Left ventricle myocardium inferior (tissue), 1 donor: ENCODE results near the gene COPS3. TPM values are rescaled to one million over a fixed set of nuclear protein-coding genes. Genes with fewer than 3 reads are reported as not detected.

ENCODE experiments used
- DNase-seq: peaks from one replicate; pipeline ENCODE4 v3.0.0-alpha.2; 2020
- H3K27ac ChIP-seq: fragments of 200-600 bp; replicated peaks from 2 replicates; pipeline ENCODE4 v1.8.0; 2021
- H3K27me3 ChIP-seq: fragments of 200-600 bp; 2 replicates; pipeline ENCODE4 v1.8.0; 2021; ENCODE audit warnings: low read depth
- H3K36me3 ChIP-seq: fragments of 200-600 bp; 2 replicates; pipeline ENCODE4 v1.8.0; 2021
- H3K4me1 ChIP-seq: fragments of 200-600 bp; 2 replicates; pipeline ENCODE4 v1.8.0; 2021
- H3K4me3 ChIP-seq: fragments of 200-600 bp; 2 replicates; pipeline ENCODE4 v1.8.0; 2021; ENCODE audit warnings: mild to moderate bottlenecking, moderate library complexity
- H3K9me3 ChIP-seq: fragments of 200-600 bp; replicated peaks from 2 replicates; pipeline ENCODE4 v1.8.0; 2021
- CTCF ChIP-seq: fragments of 200-600 bp; IDR thresholded peaks from 2 replicates; pipeline ENCODE4 v1.8.0; 2021; ENCODE audit warnings: antibody characterized with exemption, mild to moderate bottlenecking, borderline replicate concordance
- intact Hi-C: fragments of 100-400 bp; cut with micrococcal nuclease; formaldehyde crosslinking; loops from one replicate; pipeline ENCODE4 v1.11.0; 2022
- total RNA-seq: library from RNA; stranded (reverse); fragmentation: NEBNext Ultra II Directional; extraction: Animal tissue kit (Norgen Biotek cat#: 25700); gene quantifications from one replicate; pipeline ENCODE4 v1.2.1, GENCODE V29; 2021
- donor health status: DM: no; HTN: yes; CAD: no; lungs with severe emphysema.

COPS3 gene
- total RNA-seq, 1 donor from 2014 or later: 74.2 TPM

DNA sequence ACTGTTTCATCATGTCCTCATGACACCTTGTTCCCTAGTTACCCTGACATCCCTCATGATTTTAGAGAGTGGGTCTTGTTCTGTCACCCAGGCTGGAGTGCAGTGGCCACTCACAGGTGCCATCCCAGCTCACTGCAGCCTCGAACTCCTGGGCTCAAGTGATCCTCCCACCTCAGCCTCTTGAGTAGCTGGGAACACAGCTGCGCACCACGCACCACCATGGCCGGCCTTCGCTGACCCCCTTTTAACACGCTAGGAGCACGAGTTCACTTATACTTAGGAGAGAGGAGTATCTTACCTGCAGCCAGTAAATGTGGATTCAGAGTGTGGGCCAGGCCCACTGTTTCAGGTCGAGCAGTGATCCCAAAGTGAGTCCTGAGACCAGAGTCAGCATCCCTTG lies 43.6 kb upstream of the COPS3 start:
- no peak for DNase-seq
- no peak overlapping the region for H3K27ac ChIP-seq
- intact Hi-C loops: no loop called here
- TF ChIP-seq CTCF: no peak
- H3K4me3 ChIP-seq: no peak overlapping the region
- no peaks in the 10 kb centered on the region for H3K4me1 ChIP-seq
- no peaks in the 10 kb centered on the region for H3K36me3 ChIP-seq
- H3K9me3 ChIP-seq: no peaks in the 10 kb centered on the region
- H3K27me3 ChIP-seq: no peaks in the 10 kb centered on the region

DNA sequence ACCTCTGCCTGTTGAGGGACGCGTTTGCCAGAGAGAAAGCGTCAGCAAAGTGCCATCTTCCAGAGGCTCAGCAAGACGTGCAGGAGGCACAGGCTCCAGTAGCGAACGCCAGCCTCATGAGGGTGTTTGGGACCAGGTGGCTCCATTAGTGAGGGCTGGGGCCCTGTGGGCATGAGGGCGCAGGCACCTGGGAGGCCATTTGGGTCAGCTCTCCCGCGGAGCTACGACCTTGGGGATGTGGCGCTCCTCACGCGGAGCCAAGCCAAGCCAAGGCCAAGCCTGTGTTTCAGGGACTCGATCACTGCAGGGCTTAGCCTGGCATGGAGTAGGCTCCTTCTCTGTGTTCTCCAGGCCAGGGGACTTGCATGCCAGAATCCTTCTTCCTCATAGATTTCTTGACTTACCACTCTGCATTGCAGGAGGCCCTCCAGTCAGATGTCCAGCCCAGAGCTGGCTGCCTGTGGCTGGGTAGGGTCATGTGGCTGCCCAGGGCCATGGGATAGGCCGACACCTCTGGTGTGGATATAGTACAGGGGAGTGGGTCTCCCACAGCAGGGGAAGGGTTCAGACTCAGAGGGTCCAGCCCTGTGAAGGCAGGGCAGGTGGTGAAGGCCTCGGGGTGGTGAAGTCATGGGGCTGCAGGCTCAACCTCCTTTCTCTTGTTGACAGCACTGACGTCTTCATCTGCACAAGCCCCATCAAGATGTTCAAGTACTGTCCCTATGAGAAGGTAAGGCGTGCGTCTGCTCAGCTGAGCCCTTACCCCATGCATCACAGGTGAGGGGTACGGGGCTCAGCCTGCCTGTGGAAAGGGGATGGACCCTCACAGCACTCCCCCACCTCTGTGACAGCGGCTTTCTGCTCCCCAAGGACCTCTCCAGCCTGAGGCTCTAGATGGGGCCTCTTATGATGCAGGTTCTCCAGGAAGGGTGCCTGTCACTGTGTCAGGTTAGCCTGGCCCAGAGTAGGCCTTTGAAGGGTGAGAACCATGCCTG lies 41.8 kb upstream of the COPS3 start:
- Histone ChIP-seq H3K4me1 (no peaks in the 10 kb centered on the region), H3K4me3 (no peak overlapping the region), H3K27me3 (no peaks in the 10 kb centered on the region), H3K27ac (no peak overlapping the region), H3K36me3 (no peaks in the 10 kb centered on the region), H3K9me3 (no peaks in the 10 kb centered on the region)
- TF ChIP-seq CTCF: no peak
- intact Hi-C loops: no loop called here
- DNase-seq: no peak

GRCh38 chr17:17321356-17322025 lies 40.4 kb upstream of the COPS3 start:
- no peak overlapping the region for H3K27ac ChIP-seq
- H3K9me3 ChIP-seq: no peaks in the 10 kb centered on the region
- no peak overlapping the region for H3K4me3 ChIP-seq
- no peaks in the 10 kb centered on the region for H3K36me3 ChIP-seq
- intact Hi-C loops: no loop called here
- H3K4me1 ChIP-seq: no peaks in the 10 kb centered on the region
- no peak for DNase-seq
- no peaks in the 10 kb centered on the region for H3K27me3 ChIP-seq
- TF ChIP-seq CTCF: no peak

GRCh38 chr17:17320911-17321220 lies 39.8 kb upstream of the COPS3 start:
- intact Hi-C loops: no loop called here
- Histone ChIP-seq H3K4me1 (no peaks in the 10 kb centered on the region), H3K4me3 (no peak overlapping the region), H3K27ac (no peak overlapping the region), H3K27me3 (no peaks in the 10 kb centered on the region), H3K9me3 (no peaks in the 10 kb centered on the region), H3K36me3 (no peaks in the 10 kb centered on the region)
- no peak for TF ChIP-seq CTCF
- no peak for DNase-seq

- intact Hi-C loops: no loop called here
- Histone ChIP-seq H3K9me3 (no peaks in the 10 kb centered on the region), H3K4me1 (no peaks in the 10 kb centered on the region), H3K4me3 (no peak overlapping the region), H3K36me3 (no peaks in the 10 kb centered on the region), H3K27ac (no peak overlapping the region), H3K27me3 (no peaks in the 10 kb centered on the region)
- no peak for DNase-seq
- no peak for TF ChIP-seq CTCF
These were observed 39.3 kb upstream of the COPS3 start for GRCh38 chr17:17320188-17320910.
